SK-N-SH (cell line): ENCODE data around the gene ARMC9. TPM values are rescaled to one million over a fixed set of nuclear protein-coding genes. Genes with fewer than 3 reads are reported as not detected.

Source experiments
- EP300 ChIP-seq, 2 experiments: IDR thresholded peaks; 2 replicates each; pipeline versions ENCODE4 v1.4.0 to v1.6.1; 2012; ENCODE audit warnings: borderline replicate concordance in 1 of 2, low read depth in 1 of 2, low read length in 1 of 2
- EZH2phosphoT487 ChIP-seq: fragments of 200-600 bp; sonication (generic); IDR thresholded peaks from 2 replicates; pipeline ENCODE4 v1.6.1; 2017; ENCODE audit warnings: low read depth, mixed run types, mild to moderate bottlenecking, antibody characterized with exemption, moderate library complexity, borderline replicate concordance
- FOSL2 ChIP-seq: IDR thresholded peaks from 2 replicates; pipeline ENCODE4 v1.4.0; 2012; ENCODE audit warnings: low read depth, mild to moderate bottlenecking, moderate library complexity, borderline replicate concordance
- FOXJ3 ChIP-seq: sonication (generic); formaldehyde crosslinking; IDR thresholded peaks from 2 replicates; pipeline ENCODE4 v1.5.1; 2020; ENCODE audit warnings: mild to moderate bottlenecking, missing genetic modification reagents
- FOXM1 ChIP-seq: IDR thresholded peaks from 2 replicates; pipeline ENCODE4 v1.4.0; 2012; ENCODE audit warnings: low read depth, mild to moderate bottlenecking
- IRF3 ChIP-seq: fragments of 150-350 bp; IDR thresholded peaks from 2 replicates; pipeline ENCODE4 v1.6.1; 2016; ENCODE audit warnings: mild to moderate bottlenecking, low read depth, low read length
- MEF2A ChIP-seq: IDR thresholded peaks from 2 replicates; pipeline ENCODE4 v1.4.0; 2012; ENCODE audit warnings: low read depth, borderline replicate concordance
- MXI1 ChIP-seq: IDR thresholded peaks from 2 replicates; pipeline ENCODE4 v1.6.1; 2012; ENCODE audit warnings: mild to moderate bottlenecking, low read depth, low read length, improper control_type of control experiment
- NRF1 ChIP-seq: IDR thresholded peaks from 2 replicates; pipeline ENCODE4 v1.6.1; 2012; ENCODE audit warnings: low read depth, mild to moderate bottlenecking, low read length
- POLR2AphosphoS5 ChIP-seq: IDR thresholded peaks from 2 replicates; pipeline ENCODE4 v1.6.1; 2012; ENCODE audit warnings: low read depth, low read length
- RAD21 ChIP-seq: IDR thresholded peaks from 2 replicates; pipeline ENCODE4 v1.6.1; 2012; ENCODE audit warnings: mild to moderate bottlenecking, low read length
- REST ChIP-seq: IDR thresholded peaks from 2 replicates; pipeline ENCODE4 v1.6.1; 2012; ENCODE audit warnings: mild to moderate bottlenecking, low read depth, low read length, moderate library complexity
- SIN3A ChIP-seq: IDR thresholded peaks from 2 replicates; pipeline ENCODE4 v1.6.1; 2012; ENCODE audit warnings: low read depth, mild to moderate bottlenecking, low read length, moderate library complexity, borderline replicate concordance
- SMC3 ChIP-seq: IDR thresholded peaks from 2 replicates; pipeline ENCODE4 v1.6.1; 2012; ENCODE audit warnings: low read depth, low read length, improper control_type of control experiment
- TAF1 ChIP-seq: IDR thresholded peaks from 2 replicates; pipeline ENCODE4 v1.6.1; 2012; ENCODE audit warnings: low read depth, mild to moderate bottlenecking, low read length, moderate library complexity, borderline replicate concordance
- TEAD4 ChIP-seq: IDR thresholded peaks from 2 replicates; pipeline ENCODE4 v1.4.0; 2012; ENCODE audit warnings: mild to moderate bottlenecking, borderline replicate concordance; ENCODE audit not compliant: insufficient read depth
- USF2 ChIP-seq: fragments of 150-350 bp; IDR thresholded peaks from 2 replicates; pipeline ENCODE4 v1.6.1; 2017; ENCODE audit warnings: antibody characterized with exemption, low read length, low read depth, borderline replicate concordance
- YY1 ChIP-seq: IDR thresholded peaks from 2 replicates; pipeline ENCODE4 v1.4.0; 2012; ENCODE audit warnings: low read depth, mild to moderate bottlenecking
- polyA plus RNA-seq, 3 experiments: library from polyadenylated mRNA; depleted of rRNA; stranded (reverse); fragments of >200 nt; gene quantifications; 2 replicates each; pipeline ENCODE4 v1.2.3, GENCODE V29; 2012
- TF ChIP-seq, protein P1 (sequence below): IDR thresholded peaks from 2 replicates; pipeline ENCODE4; 2012

ARMC9 gene
- polyA plus RNA-seq, 1 of the 3 experiments (the other 2 are of a cell fraction): 25.3 TPM

- TF ChIP-seq REST (no peak), SMC3 (peak; percentile 92), USF2 (no peak), NRF1 (no peak), FOXJ3 (CRISPR knock-in tag) (no peak), IRF3 (no peak), TAF1 (no peak), POLR2AphosphoS5 (no peak), FOSL2 (no peak), YY1 (no peak), FOXM1 (no peak), RAD21 (peak; percentile 94), EP300 (IDR thresholded peaks at IDR 0.05; ENCODE audit: borderline replicate concordance in 1 of 2, low read depth in 1 of 2, low read length in 1 of 2) (no peak), MXI1 (peak; percentile 84), MEF2A (no peak), EZH2phosphoT487 (no peak), SIN3A (peak; percentile 74), TEAD4 (no peak)
- TF ChIP-seq, protein P1, sequence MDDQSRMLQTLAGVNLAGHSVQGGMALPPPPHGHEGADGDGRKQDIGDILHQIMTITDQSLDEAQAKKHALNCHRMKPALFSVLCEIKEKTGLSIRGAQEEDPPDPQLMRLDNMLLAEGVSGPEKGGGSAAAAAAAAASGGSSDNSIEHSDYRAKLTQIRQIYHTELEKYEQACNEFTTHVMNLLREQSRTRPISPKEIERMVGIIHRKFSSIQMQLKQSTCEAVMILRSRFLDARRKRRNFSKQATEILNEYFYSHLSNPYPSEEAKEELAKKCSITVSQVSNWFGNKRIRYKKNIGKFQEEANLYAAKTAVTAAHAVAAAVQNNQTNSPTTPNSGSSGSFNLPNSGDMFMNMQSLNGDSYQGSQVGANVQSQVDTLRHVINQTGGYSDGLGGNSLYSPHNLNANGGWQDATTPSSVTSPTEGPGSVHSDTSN: peak; percentile 24; the same call in 1 of the 2 replicates
These were observed 29.1 kb downstream of the ARMC9 start (continued) for GRCh38 chr2:231227310-231228162.
